C4-2B (cell line): ENCODE results near the gene C21orf91.

Experiments used
- H3K27ac ChIP-seq: fragments of 450-650 bp; 2 replicates; pipeline ENCODE4 v1.5.1; 2017
- ZFX ChIP-seq: fragments of 450-650 bp; IDR thresholded peaks from 2 replicates; pipeline ENCODE4 v1.6.1; 2017
- TF ChIP-seq, protein P1 (sequence below): fragments of 450-650 bp; conservative IDR thresholded peaks from 2 replicates; pipeline ENCODE4 v1.5.1; 2017; ENCODE audit warnings: mild to moderate bottlenecking

The C21orf91 gene

GRCh38 chr21:17759511-17760178 is 59.5 kb downstream of the C21orf91 start:
- TF ChIP-seq, protein P1, sequence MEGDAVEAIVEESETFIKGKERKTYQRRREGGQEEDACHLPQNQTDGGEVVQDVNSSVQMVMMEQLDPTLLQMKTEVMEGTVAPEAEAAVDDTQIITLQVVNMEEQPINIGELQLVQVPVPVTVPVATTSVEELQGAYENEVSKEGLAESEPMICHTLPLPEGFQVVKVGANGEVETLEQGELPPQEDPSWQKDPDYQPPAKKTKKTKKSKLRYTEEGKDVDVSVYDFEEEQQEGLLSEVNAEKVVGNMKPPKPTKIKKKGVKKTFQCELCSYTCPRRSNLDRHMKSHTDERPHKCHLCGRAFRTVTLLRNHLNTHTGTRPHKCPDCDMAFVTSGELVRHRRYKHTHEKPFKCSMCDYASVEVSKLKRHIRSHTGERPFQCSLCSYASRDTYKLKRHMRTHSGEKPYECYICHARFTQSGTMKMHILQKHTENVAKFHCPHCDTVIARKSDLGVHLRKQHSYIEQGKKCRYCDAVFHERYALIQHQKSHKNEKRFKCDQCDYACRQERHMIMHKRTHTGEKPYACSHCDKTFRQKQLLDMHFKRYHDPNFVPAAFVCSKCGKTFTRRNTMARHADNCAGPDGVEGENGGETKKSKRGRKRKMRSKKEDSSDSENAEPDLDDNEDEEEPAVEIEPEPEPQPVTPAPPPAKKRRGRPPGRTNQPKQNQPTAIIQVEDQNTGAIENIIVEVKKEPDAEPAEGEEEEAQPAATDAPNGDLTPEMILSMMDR: no peak
- no peak for TF ChIP-seq ZFX
- no peak overlapping the region for H3K27ac ChIP-seq

DNA sequence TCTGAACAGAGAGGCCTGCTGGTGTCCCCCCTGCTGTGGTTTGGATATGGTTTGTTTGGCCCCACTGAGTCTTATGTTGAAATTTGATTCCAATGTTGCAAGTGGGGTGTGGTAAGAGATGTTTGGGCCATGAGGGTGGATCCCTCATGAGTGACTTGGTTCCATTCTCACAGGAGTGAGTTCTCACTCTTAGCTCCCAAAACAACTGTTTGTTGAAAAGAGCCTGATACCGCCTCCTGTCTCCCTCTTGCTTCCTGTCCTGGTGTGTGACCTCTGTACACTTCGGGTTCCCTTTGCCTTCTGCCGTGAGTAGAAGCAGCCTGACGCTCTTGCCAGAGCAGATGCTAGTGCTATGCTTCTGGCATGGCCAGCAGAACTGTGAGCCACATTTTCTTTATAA is 60.5 kb downstream of the C21orf91 start:
- TF ChIP-seq, protein P1: no peak
- TF ChIP-seq ZFX: no peak
- no peak overlapping the region for H3K27ac ChIP-seq

- H3K27ac ChIP-seq: no peak overlapping the region
- TF ChIP-seq, protein P1: no peak
- no peak for TF ChIP-seq ZFX
These were observed 61.5 kb downstream of the C21orf91 start for GRCh38 chr21:17757671-17758070.

- no peak overlapping the region for H3K27ac ChIP-seq
These were observed 65.4 kb downstream of the C21orf91 start for GRCh38 chr21:17753736-17754135.

DNA sequence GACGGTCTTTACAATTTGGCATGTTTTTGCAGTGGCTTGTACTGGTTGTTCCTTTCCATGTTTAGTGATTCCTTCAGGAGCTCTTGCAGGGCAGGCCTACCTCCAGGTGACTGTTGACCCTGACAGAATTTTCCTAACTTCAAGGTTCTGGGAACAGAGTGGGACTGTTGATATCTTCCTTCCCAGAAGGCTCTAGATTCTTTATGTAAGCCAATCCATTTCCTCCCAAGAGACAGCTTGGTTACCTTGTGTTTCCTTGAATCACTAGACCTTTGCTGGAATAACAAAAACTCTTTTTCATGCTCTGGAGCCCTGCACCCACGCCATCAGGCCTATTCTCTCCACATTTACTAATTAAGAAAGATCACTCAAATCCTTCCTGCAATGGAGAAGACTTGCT is 67.0 kb downstream of the C21orf91 start:
- H3K27ac ChIP-seq: no peak overlapping the region
- TF ChIP-seq, protein P1: no peak
- no peak for TF ChIP-seq ZFX

More at GRCh38 chr21:17753736-17754135, 65.4 kb downstream of the C21orf91 start:
- TF ChIP-seq ZFX: no peak
- TF ChIP-seq, protein P1: no peak

DNA sequence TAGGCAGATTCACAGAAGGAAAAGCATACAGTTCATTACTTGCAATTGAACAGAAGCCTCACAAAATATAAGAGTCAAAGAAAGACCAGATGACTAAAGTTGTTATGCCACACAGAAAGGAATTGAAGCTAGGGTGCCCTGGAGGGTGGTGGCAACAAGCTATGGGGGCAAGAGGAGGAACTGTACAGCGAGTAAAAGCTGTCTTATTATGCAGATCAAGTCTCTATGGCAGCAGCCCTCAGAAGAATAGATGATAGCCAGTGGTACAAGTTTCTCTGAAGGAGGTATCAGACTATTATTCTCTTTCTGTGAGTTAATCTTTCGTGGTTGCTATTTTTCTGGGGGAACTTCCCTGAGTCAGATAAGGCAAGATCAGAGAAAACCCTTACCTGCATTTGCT is 72.2 kb downstream of the C21orf91 start:
- no peak overlapping the region for H3K27ac ChIP-seq

GRCh38 chr21:17745086-17745485 is 74.1 kb downstream of the C21orf91 start:
- TF ChIP-seq, protein P1: no peak
- no peak for TF ChIP-seq ZFX
- H3K27ac ChIP-seq: no peak overlapping the region

More for the DNA sequence above, 72.2 kb downstream of the C21orf91 start:
- TF ChIP-seq, protein P1: no peak
- TF ChIP-seq ZFX: no peak
